HepG2 (cell line): ENCODE data around the gene NUB1.

Experiments
- CHD2 ChIP-seq: IDR thresholded peaks from 2 replicates; pipeline ENCODE4 v1.6.1; 2011; ENCODE audit warnings: low read depth, low read length, improper control_type of control experiment
- GATAD2A ChIP-seq: IDR thresholded peaks from 2 replicates; pipeline ENCODE4 v1.6.1; 2016
- HMG20B ChIP-seq: conservative IDR thresholded peaks from 2 replicates; pipeline ENCODE4 v1.6.1; 2016; ENCODE audit warnings: missing genetic modification reagents, missing compliant biosample characterization
- PHB2 ChIP-seq: fragments of 450-650 bp; IDR thresholded peaks from 2 replicates; pipeline ENCODE4 v1.6.1; 2018; ENCODE audit not compliant: partially characterized antibody
- RARA ChIP-seq: IDR thresholded peaks from 2 replicates; pipeline ENCODE4 v1.6.1; 2016; ENCODE audit warnings: missing genetic modification reagents, missing compliant biosample characterization
- TAF1 ChIP-seq: sonication (generic); formaldehyde crosslinking; IDR thresholded peaks from 2 replicates; pipeline ENCODE4 v1.4.0; 2020; ENCODE audit warnings: missing genetic modification reagents
- ZMYM3 ChIP-seq: sonication (generic); formaldehyde crosslinking; IDR thresholded peaks from 2 replicates; pipeline ENCODE4 v1.5.1; 2020; ENCODE audit warnings: mild to moderate bottlenecking, missing genetic modification reagents
- ZNF670 ChIP-seq: sonication (generic); formaldehyde crosslinking; IDR thresholded peaks from 2 replicates; pipeline ENCODE4 v1.8.0; 2022; ENCODE audit warnings: mild to moderate bottlenecking, missing genetic modification reagents, borderline replicate concordance
- TF ChIP-seq, protein P1 (sequence below): sonication (generic); formaldehyde crosslinking; IDR thresholded peaks from 2 replicates; pipeline ENCODE4 v1.4.0; 2020; ENCODE audit warnings: missing genetic modification reagents
- TF ChIP-seq, protein P2 (sequence below): sonication (generic); formaldehyde crosslinking; IDR thresholded peaks from 2 replicates; pipeline ENCODE4 v1.5.0; 2020; ENCODE audit warnings: mild to moderate bottlenecking, missing genetic modification reagents, moderate library complexity
- TF ChIP-seq, protein P3 (sequence below): sonication (generic); formaldehyde crosslinking; IDR thresholded peaks from 2 replicates; pipeline ENCODE4 v1.9.0; 2022; ENCODE audit warnings: missing genetic modification reagents, mild to moderate bottlenecking, borderline replicate concordance
- TF ChIP-seq, protein P4 (sequence below): sonication (generic); formaldehyde crosslinking; IDR thresholded peaks from 2 replicates; pipeline ENCODE4 v1.4.0; 2020; ENCODE audit warnings: missing genetic modification reagents

DNA sequence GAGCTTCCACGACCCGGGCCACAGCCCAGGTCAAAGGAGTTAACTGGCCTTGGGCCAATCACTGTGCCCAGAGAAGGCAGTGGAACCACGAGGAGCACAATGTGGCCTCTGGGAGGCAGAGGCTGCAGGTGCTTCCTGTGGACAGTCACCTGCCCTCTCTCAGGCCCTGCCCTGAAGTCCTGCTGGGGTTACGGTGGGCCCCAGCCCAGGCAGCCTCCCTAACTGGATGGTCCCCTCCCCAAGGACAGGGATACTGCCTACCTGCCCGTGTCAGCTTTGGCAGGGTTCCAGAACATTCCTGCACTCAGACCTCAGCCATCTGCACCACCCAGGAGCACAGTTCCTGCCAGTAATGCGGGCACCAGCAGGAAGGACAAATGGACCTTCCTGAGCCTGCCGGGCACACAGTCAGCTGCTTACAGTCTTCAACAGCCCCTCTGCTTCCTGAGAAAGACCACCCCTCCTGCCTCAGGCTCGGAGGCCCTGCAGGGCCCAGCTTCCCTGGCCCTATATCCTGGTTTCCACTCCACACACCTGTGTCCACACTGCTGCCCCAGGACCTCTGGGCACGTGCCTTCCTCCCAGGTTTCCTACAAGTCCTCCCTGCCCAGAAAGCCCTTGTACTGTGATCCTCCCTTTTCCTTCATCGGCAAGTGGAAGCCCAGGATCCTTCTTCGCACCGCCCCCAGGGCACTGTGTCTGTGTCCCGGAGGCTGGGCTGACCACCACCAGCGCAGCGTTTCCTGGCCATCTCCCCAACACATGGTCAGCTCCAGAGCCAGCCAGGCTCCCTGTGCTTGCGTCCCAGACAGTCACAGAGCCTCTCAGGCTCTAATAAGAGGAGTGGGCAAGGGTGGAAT is 44.9 kb downstream of the NUB1 start:
- TF ChIP-seq, protein P1, sequence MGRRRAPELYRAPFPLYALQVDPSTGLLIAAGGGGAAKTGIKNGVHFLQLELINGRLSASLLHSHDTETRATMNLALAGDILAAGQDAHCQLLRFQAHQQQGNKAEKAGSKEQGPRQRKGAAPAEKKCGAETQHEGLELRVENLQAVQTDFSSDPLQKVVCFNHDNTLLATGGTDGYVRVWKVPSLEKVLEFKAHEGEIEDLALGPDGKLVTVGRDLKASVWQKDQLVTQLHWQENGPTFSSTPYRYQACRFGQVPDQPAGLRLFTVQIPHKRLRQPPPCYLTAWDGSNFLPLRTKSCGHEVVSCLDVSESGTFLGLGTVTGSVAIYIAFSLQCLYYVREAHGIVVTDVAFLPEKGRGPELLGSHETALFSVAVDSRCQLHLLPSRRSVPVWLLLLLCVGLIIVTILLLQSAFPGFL (CRISPR knock-in tag) = no peak
- TF ChIP-seq TAF1 (CRISPR knock-in tag) = no peak
- TF ChIP-seq, protein P2, sequence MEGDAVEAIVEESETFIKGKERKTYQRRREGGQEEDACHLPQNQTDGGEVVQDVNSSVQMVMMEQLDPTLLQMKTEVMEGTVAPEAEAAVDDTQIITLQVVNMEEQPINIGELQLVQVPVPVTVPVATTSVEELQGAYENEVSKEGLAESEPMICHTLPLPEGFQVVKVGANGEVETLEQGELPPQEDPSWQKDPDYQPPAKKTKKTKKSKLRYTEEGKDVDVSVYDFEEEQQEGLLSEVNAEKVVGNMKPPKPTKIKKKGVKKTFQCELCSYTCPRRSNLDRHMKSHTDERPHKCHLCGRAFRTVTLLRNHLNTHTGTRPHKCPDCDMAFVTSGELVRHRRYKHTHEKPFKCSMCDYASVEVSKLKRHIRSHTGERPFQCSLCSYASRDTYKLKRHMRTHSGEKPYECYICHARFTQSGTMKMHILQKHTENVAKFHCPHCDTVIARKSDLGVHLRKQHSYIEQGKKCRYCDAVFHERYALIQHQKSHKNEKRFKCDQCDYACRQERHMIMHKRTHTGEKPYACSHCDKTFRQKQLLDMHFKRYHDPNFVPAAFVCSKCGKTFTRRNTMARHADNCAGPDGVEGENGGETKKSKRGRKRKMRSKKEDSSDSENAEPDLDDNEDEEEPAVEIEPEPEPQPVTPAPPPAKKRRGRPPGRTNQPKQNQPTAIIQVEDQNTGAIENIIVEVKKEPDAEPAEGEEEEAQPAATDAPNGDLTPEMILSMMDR (CRISPR knock-in tag) = no peak
- no peak for TF ChIP-seq ZNF670 (CRISPR knock-in tag)
- no peak for TF ChIP-seq GATAD2A
- no peak for TF ChIP-seq HMG20B
- no peak for TF ChIP-seq RARA
- TF ChIP-seq, protein P3, sequence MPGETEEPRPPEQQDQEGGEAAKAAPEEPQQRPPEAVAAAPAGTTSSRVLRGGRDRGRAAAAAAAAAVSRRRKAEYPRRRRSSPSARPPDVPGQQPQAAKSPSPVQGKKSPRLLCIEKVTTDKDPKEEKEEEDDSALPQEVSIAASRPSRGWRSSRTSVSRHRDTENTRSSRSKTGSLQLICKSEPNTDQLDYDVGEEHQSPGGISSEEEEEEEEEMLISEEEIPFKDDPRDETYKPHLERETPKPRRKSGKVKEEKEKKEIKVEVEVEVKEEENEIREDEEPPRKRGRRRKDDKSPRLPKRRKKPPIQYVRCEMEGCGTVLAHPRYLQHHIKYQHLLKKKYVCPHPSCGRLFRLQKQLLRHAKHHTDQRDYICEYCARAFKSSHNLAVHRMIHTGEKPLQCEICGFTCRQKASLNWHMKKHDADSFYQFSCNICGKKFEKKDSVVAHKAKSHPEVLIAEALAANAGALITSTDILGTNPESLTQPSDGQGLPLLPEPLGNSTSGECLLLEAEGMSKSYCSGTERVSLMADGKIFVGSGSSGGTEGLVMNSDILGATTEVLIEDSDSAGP (CRISPR knock-in tag) = no peak
- no peak for TF ChIP-seq ZMYM3 (CRISPR knock-in tag)
- TF ChIP-seq PHB2 = no peak
- TF ChIP-seq, protein P4, sequence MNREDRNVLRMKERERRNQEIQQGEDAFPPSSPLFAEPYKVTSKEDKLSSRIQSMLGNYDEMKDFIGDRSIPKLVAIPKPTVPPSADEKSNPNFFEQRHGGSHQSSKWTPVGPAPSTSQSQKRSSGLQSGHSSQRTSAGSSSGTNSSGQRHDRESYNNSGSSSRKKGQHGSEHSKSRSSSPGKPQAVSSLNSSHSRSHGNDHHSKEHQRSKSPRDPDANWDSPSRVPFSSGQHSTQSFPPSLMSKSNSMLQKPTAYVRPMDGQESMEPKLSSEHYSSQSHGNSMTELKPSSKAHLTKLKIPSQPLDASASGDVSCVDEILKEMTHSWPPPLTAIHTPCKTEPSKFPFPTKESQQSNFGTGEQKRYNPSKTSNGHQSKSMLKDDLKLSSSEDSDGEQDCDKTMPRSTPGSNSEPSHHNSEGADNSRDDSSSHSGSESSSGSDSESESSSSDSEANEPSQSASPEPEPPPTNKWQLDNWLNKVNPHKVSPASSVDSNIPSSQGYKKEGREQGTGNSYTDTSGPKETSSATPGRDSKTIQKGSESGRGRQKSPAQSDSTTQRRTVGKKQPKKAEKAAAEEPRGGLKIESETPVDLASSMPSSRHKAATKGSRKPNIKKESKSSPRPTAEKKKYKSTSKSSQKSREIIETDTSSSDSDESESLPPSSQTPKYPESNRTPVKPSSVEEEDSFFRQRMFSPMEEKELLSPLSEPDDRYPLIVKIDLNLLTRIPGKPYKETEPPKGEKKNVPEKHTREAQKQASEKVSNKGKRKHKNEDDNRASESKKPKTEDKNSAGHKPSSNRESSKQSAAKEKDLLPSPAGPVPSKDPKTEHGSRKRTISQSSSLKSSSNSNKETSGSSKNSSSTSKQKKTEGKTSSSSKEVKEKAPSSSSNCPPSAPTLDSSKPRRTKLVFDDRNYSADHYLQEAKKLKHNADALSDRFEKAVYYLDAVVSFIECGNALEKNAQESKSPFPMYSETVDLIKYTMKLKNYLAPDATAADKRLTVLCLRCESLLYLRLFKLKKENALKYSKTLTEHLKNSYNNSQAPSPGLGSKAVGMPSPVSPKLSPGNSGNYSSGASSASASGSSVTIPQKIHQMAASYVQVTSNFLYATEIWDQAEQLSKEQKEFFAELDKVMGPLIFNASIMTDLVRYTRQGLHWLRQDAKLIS (CRISPR knock-in tag) = no peak
- TF ChIP-seq CHD2 = no peak
